Activated effector memory CD4-positive, alpha-beta T cell treated with Interleukin-2 at 50 U/mL for 16 hours (primary cell): Measurements from ENCODE around the gene CD14.
"Not testable (repeated sequence)": the region's sequence is repeated elsewhere in the genome, so short reads cannot be mapped to it uniquely, and the experiment has no call there.

Source experiments
- DNase-seq: peaks from one replicate; pipeline ENCODE4 v3.0.0-alpha.2; 2020

The CD14 gene

DNA sequence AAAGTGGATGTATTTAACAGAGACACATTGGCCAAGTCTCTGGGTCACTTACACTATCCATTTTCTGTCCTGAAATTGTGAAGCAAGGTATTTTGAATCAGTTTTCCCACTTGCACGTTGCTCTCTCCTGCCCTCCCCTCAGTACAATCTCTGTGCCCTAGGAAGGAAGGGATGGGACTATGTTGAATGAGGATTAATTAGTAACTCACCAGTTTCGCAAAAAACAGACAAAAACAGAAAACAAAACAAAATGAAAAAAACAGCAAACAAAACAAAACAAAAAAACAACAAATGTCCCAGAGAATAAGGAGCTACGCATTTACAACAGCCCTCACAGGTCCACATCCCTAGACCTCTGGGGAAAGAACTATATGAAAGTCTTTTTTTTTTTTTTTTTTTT is 1.1 kb upstream of the CD14 start:
- no peak for DNase-seq

DNA sequence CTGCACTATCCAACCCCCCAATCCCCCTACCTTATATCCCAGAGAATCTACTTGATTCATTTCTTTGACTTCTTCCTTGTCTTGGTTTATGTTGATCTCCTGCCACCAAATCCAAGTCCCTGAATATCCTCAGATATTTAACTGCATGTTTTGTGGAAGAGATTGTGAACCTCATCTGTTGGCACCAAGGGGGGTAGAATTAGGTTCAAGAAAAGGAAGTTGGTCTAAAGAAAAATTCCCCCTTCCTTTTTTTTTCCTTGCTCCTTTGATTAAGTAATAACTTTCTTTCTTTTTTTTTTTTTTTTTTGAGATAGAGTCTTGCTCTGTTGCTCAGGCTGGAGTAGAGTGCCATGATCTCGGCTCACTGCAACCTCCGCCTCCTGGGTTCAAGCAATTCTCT is 526 bp upstream of the CD14 start:
- no peak for DNase-seq

DNA sequence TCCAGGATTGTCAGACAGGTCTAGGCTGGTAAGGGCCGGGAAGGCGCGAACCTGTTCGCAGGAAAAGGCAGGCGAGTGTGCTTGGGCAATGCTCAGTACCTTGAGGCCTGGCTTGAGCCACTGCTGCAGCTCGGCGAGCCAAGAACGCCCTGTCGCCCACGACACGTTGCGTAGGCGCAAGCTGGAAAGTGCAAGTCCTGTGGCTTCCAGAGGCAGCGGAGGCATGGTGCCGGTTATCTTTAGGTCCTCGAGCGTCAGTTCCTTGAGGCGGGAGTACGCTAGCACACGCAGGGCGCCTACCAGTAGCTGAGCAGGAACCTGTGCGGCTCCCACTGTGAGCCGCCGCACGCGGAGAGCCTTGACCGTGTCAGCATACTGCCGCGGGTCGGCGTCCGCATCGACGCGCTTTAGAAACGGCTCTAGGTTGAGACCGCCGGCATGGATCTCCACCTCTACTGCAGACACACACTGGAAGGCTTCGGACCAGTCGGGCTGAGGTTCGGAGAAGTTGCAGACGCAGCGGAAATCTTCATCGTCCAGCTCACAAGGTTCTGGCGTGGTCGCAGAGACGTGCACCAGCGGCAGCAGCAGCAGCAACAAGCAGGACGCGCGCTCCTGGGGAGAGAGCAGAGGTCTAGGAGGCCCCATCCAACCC is 482 bp downstream of the CD14 start:
- DNase-seq, result peak; percentile 37

DNA sequence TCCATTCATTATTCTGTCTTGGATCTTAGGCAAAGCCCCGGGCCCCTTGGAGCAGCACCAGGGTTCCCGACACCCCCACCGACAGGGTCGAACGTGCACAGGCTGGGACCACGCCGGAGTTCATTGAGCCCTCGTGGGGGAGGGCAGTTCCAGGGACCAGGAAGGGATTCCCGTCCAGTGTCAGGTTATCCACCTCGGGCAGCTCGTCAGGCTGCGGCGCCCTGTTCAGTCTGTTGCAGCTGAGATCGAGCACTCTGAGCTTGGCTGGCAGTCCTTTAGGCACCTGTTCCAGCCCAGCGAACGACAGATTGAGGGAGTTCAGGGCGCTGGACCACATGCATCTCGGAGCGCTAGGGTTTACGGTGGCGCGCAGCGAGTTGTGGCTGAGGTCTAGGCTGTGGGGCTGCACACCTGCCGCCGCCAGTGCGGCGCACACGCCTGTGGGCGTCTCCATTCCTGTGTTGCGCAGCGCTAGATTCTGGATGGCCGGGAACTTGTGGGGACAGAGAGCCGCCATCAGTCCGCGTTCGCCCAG is 1.1 kb downstream of the CD14 start:
- DNase-seq, result no peak

DNA sequence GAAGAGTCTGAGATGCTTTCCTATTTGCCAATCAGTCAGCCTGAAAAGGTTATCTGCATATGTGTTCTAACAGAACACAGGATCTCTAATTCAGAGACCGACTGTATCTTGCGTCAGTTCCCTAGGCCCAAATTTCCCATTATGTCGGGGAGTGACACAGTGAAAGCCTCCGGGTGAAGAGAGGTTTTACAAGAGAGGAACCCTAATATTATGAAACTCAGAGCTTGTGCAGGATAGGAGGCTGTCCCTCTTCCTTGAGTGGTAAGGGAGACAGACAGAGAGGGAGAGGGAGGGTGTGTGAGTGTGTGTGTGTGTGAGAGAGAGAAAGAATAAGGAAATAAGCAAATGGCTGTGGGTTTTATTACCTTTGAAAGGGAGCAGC is 1.9 kb downstream of the CD14 start:
- DNase-seq, result no peak

DNA sequence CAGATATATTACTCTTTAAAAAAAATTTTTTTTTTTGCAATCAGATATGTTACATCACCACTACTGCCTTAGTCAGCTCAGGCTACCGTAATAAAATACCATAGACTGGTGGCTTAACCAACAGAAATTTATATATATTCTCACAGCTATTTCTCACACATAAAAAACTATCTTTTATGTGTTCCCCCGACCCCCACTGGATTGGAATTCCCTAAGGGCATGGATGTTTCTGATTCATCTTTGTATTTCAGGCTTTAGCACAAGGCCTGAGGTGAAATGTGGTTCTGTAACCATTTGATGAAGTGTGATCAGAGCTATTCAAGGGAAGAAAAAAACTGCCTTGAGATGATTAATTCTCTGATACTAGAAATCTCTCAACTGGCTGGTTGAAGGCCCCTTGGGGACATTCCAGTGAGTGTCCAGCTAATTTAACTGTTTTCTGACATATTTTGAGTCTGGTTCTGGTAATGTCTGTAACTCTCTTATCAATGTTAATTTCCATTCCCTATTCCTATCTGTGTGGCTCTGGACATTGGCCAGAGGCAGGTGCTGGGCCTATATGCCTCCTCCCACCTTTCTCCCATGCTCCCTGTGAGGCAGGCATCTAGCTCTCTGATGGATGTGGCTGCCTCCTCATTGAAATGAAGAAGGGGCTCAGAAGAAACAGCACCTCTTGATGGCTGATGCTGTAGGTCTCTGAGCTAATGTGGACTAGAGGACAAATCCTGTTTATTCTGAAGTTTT is 2.5 kb downstream of the CD14 start:
- DNase-seq, result no peak

DNA sequence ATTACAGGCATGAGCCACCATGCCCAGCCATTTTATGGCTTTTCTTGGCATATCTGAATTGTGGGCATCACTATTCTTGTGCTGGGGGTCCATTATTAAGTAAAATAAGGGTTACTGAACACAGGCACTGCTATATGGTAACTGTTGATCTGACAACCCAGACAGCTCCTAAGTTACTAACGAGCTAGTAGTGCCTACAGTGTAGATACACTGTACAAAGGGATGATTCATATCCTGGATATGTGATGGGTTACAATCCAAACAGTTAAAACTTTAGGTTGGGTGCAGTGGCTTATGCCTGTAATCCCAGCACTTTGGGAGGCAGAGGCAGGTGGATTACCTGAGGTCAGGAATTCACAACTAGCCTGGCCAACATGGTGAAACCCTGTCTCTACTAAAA is 4.3 kb downstream of the CD14 start:
- no peak for DNase-seq

DNA sequence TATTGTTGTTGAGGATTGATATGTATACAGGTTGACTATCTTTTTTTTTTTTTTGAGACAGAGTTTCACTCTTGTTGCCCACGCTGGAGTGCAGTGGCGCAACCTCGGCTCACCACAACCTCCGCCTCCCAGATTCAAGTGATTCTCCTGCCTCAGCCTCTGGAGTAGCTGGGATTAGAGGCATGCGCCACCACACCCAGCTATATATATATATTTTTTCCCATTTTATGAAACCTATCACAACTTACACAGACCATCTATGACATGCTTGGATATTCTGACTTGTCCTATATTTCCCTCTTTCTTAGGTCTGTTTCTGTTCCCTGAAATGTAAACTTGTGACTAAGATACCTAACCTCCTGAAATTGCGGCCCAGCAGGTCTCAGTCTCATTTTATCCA is 5.0 kb downstream of the CD14 start:
- DNase-seq, result no peak

DNA sequence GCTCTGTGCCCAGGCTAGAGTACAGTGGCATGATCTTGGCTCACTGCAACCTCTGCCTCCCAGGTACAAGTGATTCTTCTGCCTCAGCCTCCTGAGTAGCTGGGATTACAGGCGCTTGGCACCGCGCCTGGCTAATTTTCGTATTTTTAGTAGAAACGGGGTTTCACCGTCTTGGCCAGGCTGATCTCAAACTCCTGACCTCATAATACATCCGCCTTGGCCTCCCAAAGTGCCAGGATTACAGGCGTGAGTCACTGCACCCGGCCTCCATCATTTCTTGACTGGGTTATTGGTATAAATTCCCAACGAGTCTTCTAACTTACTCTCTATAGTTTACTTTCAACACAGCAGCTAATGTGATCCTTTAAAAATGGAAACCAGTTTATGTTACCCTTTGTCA is 8.1 kb downstream of the CD14 start:
- DNase-seq, result not testable (repeated sequence)

DNA sequence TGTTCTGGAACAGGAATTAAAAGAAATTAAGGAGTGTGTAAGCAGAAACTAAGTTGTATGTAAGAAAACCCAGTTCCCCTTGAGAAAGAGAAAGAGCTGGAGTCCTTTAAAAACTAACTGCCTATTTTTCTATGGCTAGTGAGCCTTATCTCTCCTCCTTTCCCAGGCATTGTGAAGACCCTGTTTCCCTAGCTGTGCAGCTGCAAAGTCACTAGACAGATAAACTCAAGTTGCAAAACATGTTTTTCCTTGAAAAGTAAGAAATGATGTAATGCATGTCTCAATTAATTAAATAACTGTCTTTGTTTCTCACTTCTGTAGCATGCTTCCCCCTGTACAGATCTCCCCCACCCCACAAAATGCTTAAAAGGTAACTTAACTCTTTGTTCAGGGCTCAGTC is 9.9 kb downstream of the CD14 start:
- DNase-seq, result not testable (repeated sequence)

DNA sequence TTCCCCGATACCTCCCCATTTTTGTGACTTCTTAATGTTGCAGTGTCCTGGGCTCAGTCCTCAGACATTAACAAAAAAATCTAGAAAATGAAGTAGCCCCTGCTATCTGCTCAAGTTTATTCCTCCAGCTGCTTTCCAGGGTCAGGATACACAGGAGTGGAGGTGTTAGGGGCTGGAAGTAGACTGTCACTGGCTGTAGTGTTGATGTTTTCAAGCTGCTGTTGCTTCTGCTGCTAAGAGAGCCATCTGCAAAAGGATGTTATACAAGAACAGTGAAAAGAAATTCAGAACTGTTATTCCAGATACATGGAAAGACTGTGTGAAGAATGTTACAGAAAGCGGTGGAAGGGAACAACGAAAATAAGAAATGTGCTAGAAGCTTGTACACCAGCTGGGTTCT is 10.7 kb downstream of the CD14 start:
- DNase-seq, result no peak

DNA sequence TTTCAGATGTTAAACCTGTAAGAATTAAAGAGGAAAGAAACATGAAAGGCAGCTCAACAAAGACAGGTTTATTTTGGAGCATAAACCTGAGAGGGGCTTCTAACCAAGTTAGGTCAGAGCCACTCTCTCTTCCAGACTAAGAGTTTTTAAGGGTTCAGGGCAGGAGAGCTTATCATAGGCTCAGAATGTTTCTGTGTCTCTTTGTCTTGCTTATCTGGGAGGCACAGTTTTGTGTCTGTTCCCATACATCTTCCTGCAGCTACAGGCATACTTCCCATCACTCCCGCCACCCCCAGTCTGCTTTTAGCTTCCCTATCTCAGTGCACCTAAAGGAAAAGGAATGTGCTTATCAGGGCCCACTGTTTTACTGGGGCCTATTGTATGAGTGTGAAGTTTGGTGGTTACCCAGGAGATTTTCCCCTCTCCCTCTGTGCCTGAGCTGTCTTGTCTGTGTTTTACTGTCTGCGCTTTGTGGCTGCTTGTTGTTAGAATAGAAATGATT is 21.9 kb downstream of the CD14 start:
- DNase-seq, result no peak

DNA sequence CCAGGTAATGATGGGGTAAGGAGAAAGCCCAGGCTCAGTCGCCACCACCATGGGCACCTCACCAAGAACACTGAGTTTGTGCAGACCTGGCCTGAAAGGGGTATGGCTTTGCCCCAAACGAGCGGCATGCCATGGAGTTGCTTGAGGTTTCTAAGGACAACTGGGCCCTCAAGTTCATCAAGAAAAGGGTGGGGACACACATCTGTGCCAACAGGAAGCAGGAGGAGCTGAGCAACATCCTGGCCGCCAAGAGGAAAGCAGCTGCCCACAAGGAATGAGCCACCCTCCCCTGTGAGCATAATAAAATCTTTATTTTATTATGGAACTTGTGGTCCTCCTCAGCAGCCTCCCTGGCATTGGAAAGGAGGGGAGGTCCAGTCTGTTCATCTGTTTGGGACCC is 23.8 kb downstream of the CD14 start:
- DNase-seq, result no peak

DNA sequence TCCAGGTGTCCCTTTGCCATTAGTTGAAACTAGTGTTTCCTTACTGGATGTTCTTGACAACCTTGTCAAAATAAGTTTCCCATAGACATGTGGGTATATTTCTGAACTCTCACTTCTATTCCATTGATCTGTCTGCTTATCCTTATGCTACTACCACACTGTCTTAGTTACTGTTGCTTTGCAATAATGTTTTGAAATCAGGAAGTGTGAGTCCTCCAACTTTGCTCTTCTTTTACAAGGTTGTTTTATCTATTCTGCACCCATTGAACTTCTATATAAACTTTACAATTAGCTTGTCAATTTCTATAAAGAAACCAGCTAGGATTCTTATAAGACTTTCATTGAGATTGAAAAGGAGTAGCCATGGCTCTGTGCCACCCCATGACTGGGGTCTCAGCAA is 24.3 kb downstream of the CD14 start:
- no peak for DNase-seq

DNA sequence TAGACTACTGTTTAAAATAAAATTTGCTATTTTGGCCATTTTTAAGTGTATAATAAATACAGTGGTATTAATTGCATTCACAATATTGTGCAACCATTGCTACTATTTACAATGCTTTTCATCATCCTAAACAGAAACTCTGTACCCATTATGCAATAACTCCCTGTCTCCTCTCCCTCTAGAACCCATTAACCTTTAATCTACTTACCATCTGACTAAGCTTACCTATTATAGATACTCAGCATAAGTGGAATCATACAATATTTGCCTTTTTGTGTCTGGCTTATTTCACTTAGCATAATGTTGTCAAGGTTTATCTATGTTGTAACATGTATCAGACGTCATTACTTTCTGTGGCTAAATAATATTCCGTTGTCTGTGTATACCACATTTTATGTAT is 25.9 kb downstream of the CD14 start:
- no peak for DNase-seq

DNA sequence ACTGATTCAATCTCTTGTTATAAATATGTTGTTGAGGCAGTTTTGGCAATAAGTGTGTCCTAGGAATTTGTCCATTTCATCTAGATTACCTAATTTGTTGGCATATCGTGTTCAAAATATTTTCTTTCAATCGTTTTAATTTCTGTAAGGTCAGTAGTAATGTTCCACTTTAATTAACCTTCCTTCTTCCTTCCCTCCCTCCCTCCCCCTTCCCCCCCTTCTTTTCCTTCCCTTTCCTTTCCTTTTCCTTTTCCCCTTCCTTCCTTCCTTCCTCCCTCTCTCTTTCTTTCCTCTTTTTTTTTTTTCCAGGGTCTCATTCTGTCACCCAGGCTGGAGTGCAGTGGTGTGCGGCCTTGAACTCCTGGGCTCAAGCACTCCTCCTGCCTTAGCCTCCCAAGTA is 27.1 kb downstream of the CD14 start:
- no peak for DNase-seq

DNA sequence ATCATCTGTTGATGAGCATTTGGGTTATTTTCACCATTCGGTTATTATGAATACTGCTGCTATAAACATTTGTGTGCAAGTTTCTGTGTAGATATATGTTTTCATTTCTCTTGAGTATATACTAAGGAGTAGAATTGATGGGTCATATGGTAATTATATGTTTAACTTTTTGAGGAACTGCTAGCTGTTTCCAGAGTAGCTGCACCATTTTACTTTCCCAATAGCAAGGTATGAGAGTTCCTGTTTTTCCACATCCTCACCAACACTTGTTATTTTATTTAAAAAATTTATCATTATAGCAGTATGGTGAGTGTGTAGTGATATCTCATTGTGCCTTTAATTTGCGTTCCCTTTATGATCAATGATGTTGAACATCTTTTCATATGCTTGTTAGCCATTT is 29.2 kb downstream of the CD14 start:
- no peak for DNase-seq

DNA sequence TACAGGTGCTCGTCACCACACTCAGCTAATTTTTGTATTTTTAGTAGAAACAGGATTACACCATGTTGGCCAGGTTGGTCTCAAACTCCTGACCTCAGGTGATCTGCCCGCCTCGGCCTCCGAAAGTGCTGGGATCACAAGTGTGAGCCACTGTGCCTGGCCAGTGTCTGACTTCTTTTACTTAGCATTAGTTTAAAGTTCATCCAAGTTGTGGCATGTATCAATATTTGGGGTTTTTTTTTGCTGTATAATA is 29.6 kb downstream of the CD14 start:
- DNase-seq, result not testable (repeated sequence)

DNA sequence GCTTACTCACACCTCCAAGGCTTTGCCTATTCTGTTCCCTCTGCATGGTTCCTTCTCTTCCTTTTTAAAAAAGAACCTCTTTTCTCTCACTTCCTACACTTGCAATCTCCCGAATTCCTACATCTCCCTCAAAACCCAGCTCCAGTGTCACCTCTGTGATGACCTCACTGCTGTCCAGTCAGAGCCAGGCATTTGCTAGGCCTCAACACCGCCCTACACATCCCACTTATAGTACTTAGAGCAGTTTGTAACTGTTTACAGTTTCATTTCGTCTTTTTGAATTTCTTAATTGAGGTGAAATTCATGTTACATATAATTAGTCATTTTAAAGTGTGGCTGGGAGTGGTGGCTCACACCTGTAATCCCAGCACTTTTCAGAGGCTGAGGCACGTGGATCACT is 30.8 kb downstream of the CD14 start:
- DNase-seq, result no peak

DNA sequence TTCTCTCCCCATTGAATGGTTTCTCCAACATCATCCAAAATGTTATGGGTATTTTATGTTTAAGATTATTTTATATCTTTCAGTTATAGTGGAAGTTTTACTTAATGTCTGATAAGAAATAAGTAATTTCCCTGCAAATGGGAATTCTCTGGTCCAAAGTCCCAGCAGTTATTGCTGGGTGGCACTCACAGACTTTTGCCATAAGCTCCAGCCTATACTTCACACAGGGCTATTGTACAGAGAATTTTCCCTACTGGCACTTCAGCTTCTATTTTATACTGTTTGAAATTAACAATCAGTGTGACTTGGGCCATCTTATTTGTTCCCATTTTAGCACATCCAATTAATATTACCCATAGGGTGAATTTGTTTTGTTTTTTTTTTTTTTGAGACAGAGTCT is 32.9 kb downstream of the CD14 start:
- DNase-seq, result no peak

DNA sequence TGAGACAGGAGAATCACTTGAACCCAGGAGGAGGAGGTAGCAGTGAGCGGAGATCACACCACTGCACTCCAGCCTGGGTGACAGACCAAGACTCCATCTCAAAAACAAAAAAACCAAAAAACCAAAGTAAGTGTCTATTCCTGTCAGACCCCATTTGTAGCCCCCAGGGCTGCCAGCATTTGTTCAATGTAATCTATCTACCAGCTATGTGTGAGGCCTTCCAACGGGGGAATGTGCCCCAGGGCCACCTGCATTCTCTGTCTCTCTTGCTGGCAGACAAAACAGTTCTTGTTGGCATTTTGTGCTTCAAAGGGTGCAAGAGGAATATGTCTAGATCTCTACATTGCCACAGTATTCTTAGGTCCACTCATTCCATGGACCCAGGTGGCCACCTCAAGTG is 34.1 kb downstream of the CD14 start:
- no peak for DNase-seq

DNA sequence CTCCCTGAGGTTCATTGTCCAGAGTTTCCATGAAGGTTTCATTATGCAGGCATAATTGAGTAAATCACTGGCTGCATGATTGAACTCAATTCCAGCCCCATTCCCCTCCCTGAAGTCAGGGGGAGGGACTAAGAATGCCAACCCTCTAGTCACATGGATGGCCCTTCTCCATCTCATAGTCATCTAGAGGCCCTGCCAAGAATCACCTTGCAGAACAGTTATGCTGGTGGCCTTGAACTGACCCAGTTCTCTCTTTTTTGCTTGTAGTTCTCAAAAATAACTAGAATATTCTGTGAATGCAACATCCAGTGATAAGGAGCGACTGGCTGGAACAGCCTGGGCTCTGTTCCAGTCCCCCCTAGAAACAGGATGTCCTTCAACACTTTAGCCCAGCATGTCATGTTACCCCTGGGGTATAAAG is 36.6 kb downstream of the CD14 start:
- no peak for DNase-seq

DNA sequence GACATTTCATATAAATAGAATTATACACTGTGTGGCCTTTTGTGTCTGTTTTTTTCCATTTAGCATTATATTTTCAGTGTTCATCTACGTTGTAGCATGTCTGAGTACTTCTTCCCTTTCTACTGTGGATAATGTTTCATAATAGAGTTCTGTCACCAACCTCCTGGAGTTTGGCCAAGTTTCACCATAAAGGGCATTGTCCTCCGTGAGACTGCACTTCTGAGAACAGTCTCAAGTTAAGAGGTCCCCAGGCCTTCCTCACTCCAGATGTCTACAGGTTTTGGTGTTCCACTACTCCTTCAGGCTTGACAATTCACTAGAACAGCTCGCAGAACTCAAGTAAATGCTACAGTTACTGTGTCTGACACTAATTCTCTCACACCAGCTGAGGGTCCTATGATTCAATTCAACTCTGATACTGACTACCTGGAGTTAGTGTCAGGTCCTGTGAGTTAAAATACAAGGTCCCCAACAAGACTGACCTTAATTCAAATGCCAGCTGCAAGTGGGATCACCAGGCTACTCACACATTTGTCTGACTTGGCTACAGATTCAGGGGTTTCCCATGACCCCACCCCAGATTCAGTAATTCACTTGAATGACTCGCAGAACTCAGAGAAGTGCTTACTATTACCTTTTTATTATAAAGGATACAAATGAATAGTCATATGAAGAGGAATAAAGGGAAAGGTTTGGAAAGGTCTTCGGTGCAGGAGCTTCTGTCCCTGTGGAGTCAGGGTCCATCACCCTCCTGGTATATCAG is 37.3 kb downstream of the CD14 start:
- no peak for DNase-seq

DNA sequence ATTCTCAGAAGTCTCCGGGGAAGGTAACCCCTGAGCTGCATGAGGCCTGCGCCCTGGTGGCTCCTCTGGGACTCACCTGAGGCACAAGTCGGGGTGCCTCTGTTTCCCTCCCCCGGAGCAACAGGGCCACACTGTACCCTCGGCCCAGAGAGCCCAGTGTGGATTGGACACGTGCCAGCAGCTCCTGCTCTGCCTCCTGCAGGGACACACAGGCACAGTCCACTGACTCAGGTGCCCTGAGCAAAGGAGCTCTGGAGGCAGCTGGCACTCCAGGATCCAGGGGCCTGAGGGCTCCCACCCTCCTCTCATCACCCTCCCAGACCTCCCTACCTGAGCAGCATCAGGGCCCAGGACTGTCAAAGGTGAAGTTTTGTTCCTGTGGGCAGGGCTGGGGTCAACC is 38.8 kb downstream of the CD14 start:
- DNase-seq, result no peak
